Measurements from ENCODE around the gene FCER2. TPM values are rescaled to one million over a fixed set of nuclear protein-coding genes. Genes with fewer than 3 reads are reported as not detected.

The FCER2 gene
- total RNA-seq, 1 donor from 2014 or later = not detected

GRCh38 chr19:7679771-7680605 lies 21.9 kb downstream of the FCER2 start:
- DNase-seq (ENCODE audit: low spot score) = no peak

- no peak for DNase-seq (ENCODE audit: low spot score)
These were observed 22.8 kb downstream of the FCER2 start for GRCh38 chr19:7678971-7679751.

- DNase-seq (ENCODE audit: low spot score) = no peak
These were observed 24.1 kb downstream of the FCER2 start for GRCh38 chr19:7677669-7678311.

GRCh38 chr19:7676854-7677253 lies 25.1 kb downstream of the FCER2 start, which contains the start of gene MCEMP1:
Gene MCEMP1 (plus strand): TSS chr19:7677090. CDS start chr19:7677121, 31 bp downstream.
- no peak for DNase-seq (ENCODE audit: low spot score)

- DNase-seq (ENCODE audit: low spot score) = no peak
These were observed 25.6 kb downstream of the FCER2 start for GRCh38 chr19:7676376-7676775.

- peak; percentile 35 for DNase-seq (ENCODE audit: low spot score)
These were observed 27.6 kb downstream of the FCER2 start for GRCh38 chr19:7674010-7675005.

- DNase-seq (ENCODE audit: low spot score) = no peak
These were observed 29.4 kb downstream of the FCER2 start for GRCh38 chr19:7672522-7672921.

GRCh38 chr19:7670790-7671189 lies 31.1 kb downstream of the FCER2 start:
- DNase-seq (ENCODE audit: low spot score) = no peak

GRCh38 chr19:7670150-7670783 lies 31.7 kb downstream of the FCER2 start:
- no peak for DNase-seq (ENCODE audit: low spot score)

- no peak for DNase-seq (ENCODE audit: low spot score)
These were observed 32.3 kb downstream of the FCER2 start for GRCh38 chr19:7669641-7670040.

GRCh38 chr19:7668842-7669241 lies 33.1 kb downstream of the FCER2 start, which contains the start of gene RETN:
Gene RETN (plus strand): TSS chr19:7669049. CDS start chr19:7669327, 278 bp downstream.
- DNase-seq (ENCODE audit: low spot score) = no peak

- DNase-seq (ENCODE audit: low spot score) = peak; percentile 91
These were observed 36.9 kb downstream of the FCER2 start for GRCh38 chr19:7665076-7665475.

- no peak for DNase-seq (ENCODE audit: low spot score)
These were observed 38.2 kb downstream of the FCER2 start for GRCh38 chr19:7663706-7664105.

GRCh38 chr19:7662657-7663056 lies 39.3 kb downstream of the FCER2 start:
- no peak for DNase-seq (ENCODE audit: low spot score)

- no peak for DNase-seq (ENCODE audit: low spot score)
These were observed 40.0 kb downstream of the FCER2 start for GRCh38 chr19:7661744-7662538.

- no peak for DNase-seq (ENCODE audit: low spot score)
These were observed 43.7 kb downstream of the FCER2 start for GRCh38 chr19:7658219-7658686.

- DNase-seq (ENCODE audit: low spot score) = peak; percentile 35
These were observed 44.7 kb downstream of the FCER2 start for GRCh38 chr19:7657131-7657751.

GRCh38 chr19:7655581-7655980 lies 46.4 kb downstream of the FCER2 start:
- no peak for DNase-seq (ENCODE audit: low spot score)

GRCh38 chr19:7654401-7654800 lies 47.5 kb downstream of the FCER2 start:
- no peak for DNase-seq (ENCODE audit: low spot score)
